K562 (cell line): ENCODE measurements around the gene DCAF10. TPM values are rescaled to one million over a fixed set of nuclear protein-coding genes. Genes with fewer than 3 reads are reported as not detected.

ENCODE experiments used
- BCLAF1 ChIP-seq, 2 experiments: fragments of 450-650 bp in 1 of 2; IDR thresholded peaks; 2 replicates each; pipeline ENCODE4 v1.6.1; 2011 to 2017; ENCODE audit warnings: low read depth in 2 of 2, antibody characterized with exemption in 1 of 2, borderline replicate concordance in 1 of 2, low read length in 1 of 2, mild to moderate bottlenecking in 1 of 2, mixed read lengths in 1 of 2; ENCODE audit not compliant: control insufficient read depth in 1 of 2
- CUX1 ChIP-seq: fragments of 200-800 bp; sonication (Bioruptor generic); IDR thresholded peaks from 2 replicates; pipeline ENCODE4 v1.6.1; 2016; ENCODE audit warnings: missing genetic modification characterization, missing compliant biosample characterization
- DPF2 ChIP-seq: fragments of 450-650 bp; IDR thresholded peaks from 2 replicates; pipeline ENCODE4 v1.6.1; 2016
- EP400 ChIP-seq: fragments of 450-650 bp; IDR thresholded peaks from 2 replicates; pipeline ENCODE4 v1.6.1; 2017; ENCODE audit warnings: antibody characterized with exemption, mild to moderate bottlenecking, moderate library complexity
- FOSL1 ChIP-seq: fragments of 200-800 bp; sonication (Bioruptor generic); conservative IDR thresholded peaks from 2 replicates; pipeline ENCODE4 v1.6.1; 2016; ENCODE audit warnings: missing genetic modification characterization, missing compliant biosample characterization
- GTF2F1 ChIP-seq: IDR thresholded peaks from 2 replicates; pipeline ENCODE4 v1.6.1; 2011; ENCODE audit warnings: low read depth, low read length, improper control_type of control experiment
- JUN ChIP-seq, 2 experiments: sonication (generic) in 1 of 2; formaldehyde crosslinking in 1 of 2; IDR thresholded peaks; 2 replicates each; pipeline versions ENCODE4 v1.6.1 to v1.8.0; 2012 to 2022; ENCODE audit warnings: borderline replicate concordance in 2 of 2, mild to moderate bottlenecking in 2 of 2, improper control_type of control experiment in 1 of 2, low read depth in 1 of 2, low read length in 1 of 2, missing genetic modification reagents in 1 of 2
- JUNB ChIP-seq: fragments of 450-650 bp; formaldehyde crosslinking; conservative IDR thresholded peaks from 2 replicates; pipeline ENCODE4 v1.4.0; 2020; ENCODE audit warnings: mild to moderate bottlenecking
- KLF16 ChIP-seq: IDR thresholded peaks from 2 replicates; pipeline ENCODE4 v1.6.1; 2016; ENCODE audit warnings: antibody characterized with exemption
- MEIS2 ChIP-seq: fragments of 450-650 bp; IDR thresholded peaks from 2 replicates; pipeline ENCODE4 v1.6.1; 2014; ENCODE audit warnings: mild to moderate bottlenecking; ENCODE audit not compliant: partially characterized antibody
- NRF1 ChIP-seq, 2 experiments: fragments of 450-650 bp; IDR thresholded peaks in 1 of 2; conservative IDR thresholded peaks in 1 of 2; 2 replicates each; pipeline ENCODE4 v1.6.1; 2014; ENCODE audit warnings: mild to moderate bottlenecking in 2 of 2
- RBFOX2 ChIP-seq: fragments of 200-400 bp; formaldehyde crosslinking; IDR thresholded peaks from 2 replicates; pipeline ENCODE4 v1.6.1; 2017; ENCODE audit warnings: low read depth, mild to moderate bottlenecking, low read length, moderate library complexity
- TBL1XR1 ChIP-seq, 2 experiments: IDR thresholded peaks; 2 replicates each; pipeline ENCODE4 v1.6.1; 2012; ENCODE audit warnings: improper control_type of control experiment in 2 of 2, low read length in 2 of 2, mild to moderate bottlenecking in 1 of 2
- TSHZ1 ChIP-seq: fragments of 250-450 bp; sonication (Bioruptor Pico); IDR thresholded peaks from 2 replicates; pipeline ENCODE4 v1.4.0; 2020; ENCODE audit warnings: mild to moderate bottlenecking, moderate library complexity
- ZSCAN29 ChIP-seq: fragments of 450-650 bp; IDR thresholded peaks from 2 replicates; pipeline ENCODE4 v1.6.1; 2017
- polyA plus RNA-seq, 8 experiments: library from polyadenylated mRNA; depleted of rRNA in 4 of 8; stranded (reverse) in 5 of 8; unstranded in 3 of 8; fragments of >200 nt; fragmentation: Nextera tagmentation in 2 of 8; fragmentation: Illumina TruSeq in 1 of 8; extraction: Ambion mirVana in 2 of 8; extraction: Trizol in 1 of 8; gene quantifications; 2 replicates each; pipeline versions ENCODE4 v1.2.1 to v1.2.3, GENCODE V29; 2011 to 2014; ENCODE audit warnings: inconsistent platforms in 1 of 8, missing spikeins in 1 of 8
- total RNA-seq, 7 experiments: library from RNA; depleted of rRNA in 6 of 7; stranded (reverse); fragments of >200 nt in 6 of 7; fragmentation: Illumina TruSeq in 2 of 7; extraction: Trizol in 2 of 7; gene quantifications; 2 replicates each; pipeline versions ENCODE4 v1.2.1 to v1.2.3, GENCODE V29; 2011 to 2021; ENCODE audit warnings: low replicate concordance in 1 of 7

The DCAF10 gene
- total and polyA plus RNA-seq, 9 of the 15 experiments (the other 6 are each of a cell fraction or from before 2014, with no cell fraction given), result 6.8 to 40.1 (median 16.9) TPM

DNA sequence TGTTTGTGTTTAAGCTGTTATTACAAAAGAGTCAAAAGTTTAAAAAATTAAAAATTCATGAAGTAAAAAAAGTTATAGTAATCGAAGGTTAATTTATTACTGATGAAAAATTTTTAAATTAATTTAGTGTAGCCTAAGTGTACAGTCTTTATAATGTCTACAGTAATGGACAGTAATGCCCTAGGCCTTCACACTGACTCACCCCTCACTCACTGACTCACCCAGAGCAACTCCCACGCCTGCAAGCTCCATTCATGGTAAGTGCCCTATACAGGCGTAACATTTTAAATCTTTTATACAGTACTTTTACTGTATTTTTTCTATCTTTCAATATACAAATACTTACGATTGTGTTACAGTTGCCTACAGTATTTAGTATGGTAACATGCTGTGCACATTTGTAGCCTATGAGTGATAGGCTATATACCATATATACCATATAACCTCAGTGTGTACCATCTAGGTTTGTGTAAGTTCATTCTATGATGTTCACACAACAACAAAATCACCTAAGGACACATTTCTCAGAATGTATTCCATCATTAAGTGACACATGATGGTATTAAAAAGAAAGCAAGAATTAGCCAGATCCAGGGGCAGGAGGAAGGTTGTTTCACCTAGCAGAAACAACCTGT, 40.1 kb downstream of the DCAF10 start (continued):
- peak; percentile 75 for TF ChIP-seq CUX1 (CRISPR knock-in tag)
- TF ChIP-seq BCLAF1 (IDR thresholded peaks at IDR 0.05; ENCODE audit: borderline replicate concordance in 1 of 2, control insufficient read depth in 1 of 2, low read depth in 2 of 2, low read length in 1 of 2), result no peak
- peak in 1 of 2 experiments; percentile 35; a peak in 1 of 4 replicates for TF ChIP-seq NRF1 (conservative IDR thresholded peaks at IDR 0.05 in 1 of 2, IDR thresholded peaks at IDR 0.05 in 1 of 2)
- TF ChIP-seq JUN (IDR thresholded peaks at IDR 0.05; ENCODE audit: borderline replicate concordance, low read depth, low read length), result peak; percentile 100
- peak; percentile 63; the same call in 1 of the 2 replicates for TF ChIP-seq JUN (CRISPR knock-in tag; IDR thresholded peaks at IDR 0.05; ENCODE audit: borderline replicate concordance)
- TF ChIP-seq FOSL1 (tag), result peak; percentile 100
- TF ChIP-seq JUNB (CRISPR knock-in tag), result peak; percentile 76
- no peak for TF ChIP-seq GTF2F1
- peak; percentile 26 for TF ChIP-seq MEIS2
- TF ChIP-seq TBL1XR1 (IDR thresholded peaks at IDR 0.05; ENCODE audit: low read length in 2 of 2), result 0 out of 4 replicates have a peak, but pooled peaks of 1 of the 2 experiments have one; percentile 8
- TF ChIP-seq RBFOX2, result 0 out of 2 replicates have a peak, but pooled peaks have one; percentile 16
- peak; percentile 28; the same call in 1 of the 2 replicates for TF ChIP-seq EP400
- TF ChIP-seq TSHZ1 (CRISPR knock-in tag), result no peak
- TF ChIP-seq KLF16, result peak; percentile 77
- no peak for TF ChIP-seq ZSCAN29
- peak; percentile 99 for TF ChIP-seq DPF2
